Measurements from ENCODE around the gene EVX2. TPM values are rescaled to one million over a fixed set of nuclear protein-coding genes. Genes with fewer than 3 reads are reported as not detected.
A peak's percentile ranks its signal among the peaks of the same experiment; 100 is the strongest.

Gene EVX2
- total RNA-seq (2014; rRNA removed; shearing (Covaris generic)) = not detected in 2 replicates
- 0.02 and 0.03 TPM in 2 replicates for polyA plus RNA-seq (2015; cell fraction: cytosol; rRNA removed)
- 0.03 TPM in 1 of 2 replicates, not detected in the other for polyA plus RNA-seq (2015; cell fraction: nucleus; rRNA removed)

- no peak for DNase-seq (ENCODE audit: low read depth)
Observed at GRCh38 chr2:176083796-176084261, at the start of gene EVX2. TSS of gene EVX2 (minus strand) at chr2:176083962. CDS start at chr2:176083776, 186 bp downstream.

GRCh38 chr2:176133389-176133788 lies 49.6 kb upstream of the EVX2 start:
- no peak for DNase-seq (ENCODE audit: low read depth)

- no peak for DNase-seq (ENCODE audit: low read depth)
Observed at GRCh38 chr2:176132205-176133171, 48.7 kb upstream of the EVX2 start.

- DNase-seq (ENCODE audit: low read depth) = no peak
Observed at GRCh38 chr2:176131848-176132158, 48.0 kb upstream of the EVX2 start.

- DNase-seq (ENCODE audit: low read depth) = no peak
Observed at GRCh38 chr2:176130957-176131847, 47.4 kb upstream of the EVX2 start.

GRCh38 chr2:176130147-176130956 lies 46.6 kb upstream of the EVX2 start:
- DNase-seq (ENCODE audit: low read depth) = peak; percentile 42

- DNase-seq (ENCODE audit: low read depth) = no peak
Observed at GRCh38 chr2:176129813-176130146, 46.0 kb upstream of the EVX2 start.

- DNase-seq (ENCODE audit: low read depth) = peak; percentile 61
Observed at GRCh38 chr2:176128982-176129796, 45.4 kb upstream of the EVX2 start, which contains the start of gene HOXD8. TSS of gene HOXD8 (plus strand) at chr2:176129705. CDS start at chr2:176130367, 662 bp downstream.

- no peak for DNase-seq (ENCODE audit: low read depth)
Observed at GRCh38 chr2:176128172-176128981, 44.6 kb upstream of the EVX2 start.

- DNase-seq (ENCODE audit: low read depth) = no peak
Observed at GRCh38 chr2:176127774-176128072, 44.0 kb upstream of the EVX2 start.

- peak; percentile 37 for DNase-seq (ENCODE audit: low read depth)
Observed at GRCh38 chr2:176126929-176127773, 43.4 kb upstream of the EVX2 start.

- no peak for DNase-seq (ENCODE audit: low read depth)
Observed at GRCh38 chr2:176125772-176126054, 42.0 kb upstream of the EVX2 start.

GRCh38 chr2:176124947-176125771 lies 41.4 kb upstream of the EVX2 start:
- DNase-seq (ENCODE audit: low read depth) = no peak

GRCh38 chr2:176124110-176124946 lies 40.6 kb upstream of the EVX2 start:
- DNase-seq (ENCODE audit: low read depth) = no peak

- no peak for DNase-seq (ENCODE audit: low read depth)
Observed at GRCh38 chr2:176123411-176124109, 39.8 kb upstream of the EVX2 start.
